SIG-M5 (cell line): Measurements from ENCODE around the gene GUCY1A1.
"Not testable (repeated sequence)": the region's sequence is repeated elsewhere in the genome, so short reads cannot be mapped to it uniquely, and the experiment has no call there.

Experiments used
- DNase-seq: peaks from one replicate; lab custom pipeline; 2025; lab: John Stamatoyannopoulos, UW

GUCY1A1 gene, protein sequence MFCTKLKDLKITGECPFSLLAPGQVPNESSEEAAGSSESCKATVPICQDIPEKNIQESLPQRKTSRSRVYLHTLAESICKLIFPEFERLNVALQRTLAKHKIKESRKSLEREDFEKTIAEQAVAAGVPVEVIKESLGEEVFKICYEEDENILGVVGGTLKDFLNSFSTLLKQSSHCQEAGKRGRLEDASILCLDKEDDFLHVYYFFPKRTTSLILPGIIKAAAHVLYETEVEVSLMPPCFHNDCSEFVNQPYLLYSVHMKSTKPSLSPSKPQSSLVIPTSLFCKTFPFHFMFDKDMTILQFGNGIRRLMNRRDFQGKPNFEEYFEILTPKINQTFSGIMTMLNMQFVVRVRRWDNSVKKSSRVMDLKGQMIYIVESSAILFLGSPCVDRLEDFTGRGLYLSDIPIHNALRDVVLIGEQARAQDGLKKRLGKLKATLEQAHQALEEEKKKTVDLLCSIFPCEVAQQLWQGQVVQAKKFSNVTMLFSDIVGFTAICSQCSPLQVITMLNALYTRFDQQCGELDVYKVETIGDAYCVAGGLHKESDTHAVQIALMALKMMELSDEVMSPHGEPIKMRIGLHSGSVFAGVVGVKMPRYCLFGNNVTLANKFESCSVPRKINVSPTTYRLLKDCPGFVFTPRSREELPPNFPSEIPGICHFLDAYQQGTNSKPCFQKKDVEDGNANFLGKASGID

GRCh38 chr4:155666344-155667221, at the start of gene GUCY1A1:
TSS of gene GUCY1A1 (plus strand) at chr4:155666848. CDS start at chr4:155696868, 30,020 bp downstream.
- DNase-seq, result no peak

GRCh38 chr4:155617296-155617695, 49.4 kb upstream of the GUCY1A1 start:
- no peak for DNase-seq

DNA sequence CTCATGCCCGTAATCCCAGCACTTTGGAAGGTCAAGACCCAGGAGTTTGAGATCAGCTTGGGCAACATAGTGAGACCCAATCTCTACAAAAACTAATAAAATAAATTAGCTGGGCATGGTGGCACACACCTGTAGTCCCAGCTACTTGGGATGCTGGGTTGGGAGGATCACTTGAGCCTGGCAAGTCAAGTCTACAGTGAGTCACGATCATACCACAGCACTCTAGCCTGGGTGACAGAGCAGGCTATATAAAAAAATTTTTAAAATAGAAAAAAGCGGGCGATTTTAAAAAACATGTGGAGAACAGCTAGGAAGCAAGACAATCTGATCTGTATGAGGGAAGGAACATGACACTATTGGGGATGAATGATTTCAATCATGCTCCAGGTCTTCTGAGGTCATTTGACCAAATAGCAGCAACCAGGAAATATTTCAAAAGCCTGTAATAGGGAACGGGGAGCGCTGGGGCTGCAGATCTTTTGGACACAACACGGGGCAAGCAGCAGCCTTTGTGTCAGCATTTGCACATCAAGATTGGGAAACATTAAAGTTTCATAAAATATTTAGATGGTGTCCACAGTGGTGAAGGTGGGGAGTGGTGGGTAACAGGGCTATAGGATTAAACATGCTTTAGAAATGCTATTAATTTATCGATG, 48.3 kb upstream of the GUCY1A1 start:
- DNase-seq, result no peak

GRCh38 chr4:155620637-155621036, 46.0 kb upstream of the GUCY1A1 start:
- no peak for DNase-seq

GRCh38 chr4:155624478-155624877, 42.2 kb upstream of the GUCY1A1 start:
- no peak for DNase-seq

DNA sequence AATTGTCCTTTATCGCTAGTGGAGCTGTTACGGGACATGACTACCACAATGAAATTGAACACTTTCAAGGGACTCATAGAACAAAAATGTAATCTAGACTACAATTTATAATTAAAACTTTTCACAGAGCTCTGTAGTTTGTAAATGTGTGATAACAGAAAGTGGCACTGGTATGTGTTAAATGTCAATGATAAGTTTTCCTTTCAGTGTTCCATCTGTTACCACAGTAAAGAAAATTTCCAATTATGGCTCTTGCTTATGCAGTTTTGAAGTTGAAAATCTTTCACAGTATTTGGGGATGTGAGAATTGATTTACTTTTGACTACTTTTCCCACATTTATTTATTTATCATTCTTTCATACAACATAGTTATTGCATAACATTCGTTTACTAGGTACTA, 40.1 kb upstream of the GUCY1A1 start:
- no peak for DNase-seq

- DNase-seq, result no peak
Observed at GRCh38 chr4:155629183-155629825, 37.3 kb upstream of the GUCY1A1 start.

- DNase-seq, result no peak
Observed at GRCh38 chr4:155629956-155630355, 36.7 kb upstream of the GUCY1A1 start.

DNA sequence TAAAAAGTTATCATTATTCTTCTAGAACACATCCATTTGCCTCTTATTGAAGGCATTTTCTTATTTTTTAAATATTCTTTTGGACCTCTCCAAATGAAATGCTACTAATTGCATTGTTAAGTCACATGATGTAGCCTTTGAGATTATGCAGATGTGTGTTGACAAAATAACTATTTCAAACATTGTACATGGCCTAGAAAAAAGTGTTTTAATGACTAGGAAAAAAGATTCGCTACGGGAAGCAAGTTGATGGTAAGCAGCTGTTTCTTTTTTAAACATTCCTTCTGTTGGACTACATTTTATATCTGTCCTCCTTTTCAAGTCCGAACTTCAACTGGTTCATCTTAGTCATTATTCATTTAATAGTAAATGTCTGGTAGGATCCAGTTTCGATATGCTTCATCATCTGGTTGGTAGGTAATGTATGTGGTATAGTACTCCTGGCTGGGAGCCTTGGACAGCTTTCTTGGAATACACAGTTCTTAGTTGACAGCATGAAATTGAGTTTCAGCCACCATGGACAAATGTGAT, 34.3 kb upstream of the GUCY1A1 start:
- no peak for DNase-seq

DNA sequence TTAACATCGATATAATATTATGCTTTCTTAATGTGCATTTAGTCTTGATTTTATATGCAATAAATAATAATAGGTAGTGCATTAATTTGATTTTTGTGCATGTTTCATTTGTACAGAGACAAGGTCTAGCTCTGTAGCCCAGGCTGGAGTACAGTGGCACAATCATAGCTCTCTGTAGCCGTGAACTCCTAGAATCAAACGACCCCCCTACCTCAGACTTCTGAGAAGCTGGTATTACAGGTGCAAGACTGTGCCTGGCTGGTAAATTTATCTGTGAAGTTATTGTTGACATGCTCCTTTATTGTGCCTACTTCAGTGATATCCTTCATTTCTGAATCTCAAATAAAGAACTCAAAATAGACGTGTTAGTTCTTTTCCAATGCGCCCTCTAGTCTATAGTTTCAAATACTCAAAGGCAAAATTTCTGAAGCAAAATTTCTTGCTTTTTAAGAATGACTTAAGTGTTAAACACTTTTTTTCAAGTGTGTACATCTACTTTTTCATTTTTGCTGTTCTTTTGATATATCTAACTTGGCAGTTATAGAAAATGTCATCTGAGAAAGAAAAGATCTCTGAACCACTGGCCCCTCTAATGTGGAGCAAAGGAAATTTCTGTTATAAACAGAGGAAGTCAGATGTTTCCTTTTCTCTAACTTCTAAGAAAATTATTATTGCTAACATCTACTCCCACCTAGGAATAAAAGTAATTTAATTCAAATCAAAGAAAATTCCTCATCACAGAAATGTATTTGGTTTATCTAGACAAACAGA, 28.3 kb upstream of the GUCY1A1 start:
- DNase-seq, result no peak

DNA sequence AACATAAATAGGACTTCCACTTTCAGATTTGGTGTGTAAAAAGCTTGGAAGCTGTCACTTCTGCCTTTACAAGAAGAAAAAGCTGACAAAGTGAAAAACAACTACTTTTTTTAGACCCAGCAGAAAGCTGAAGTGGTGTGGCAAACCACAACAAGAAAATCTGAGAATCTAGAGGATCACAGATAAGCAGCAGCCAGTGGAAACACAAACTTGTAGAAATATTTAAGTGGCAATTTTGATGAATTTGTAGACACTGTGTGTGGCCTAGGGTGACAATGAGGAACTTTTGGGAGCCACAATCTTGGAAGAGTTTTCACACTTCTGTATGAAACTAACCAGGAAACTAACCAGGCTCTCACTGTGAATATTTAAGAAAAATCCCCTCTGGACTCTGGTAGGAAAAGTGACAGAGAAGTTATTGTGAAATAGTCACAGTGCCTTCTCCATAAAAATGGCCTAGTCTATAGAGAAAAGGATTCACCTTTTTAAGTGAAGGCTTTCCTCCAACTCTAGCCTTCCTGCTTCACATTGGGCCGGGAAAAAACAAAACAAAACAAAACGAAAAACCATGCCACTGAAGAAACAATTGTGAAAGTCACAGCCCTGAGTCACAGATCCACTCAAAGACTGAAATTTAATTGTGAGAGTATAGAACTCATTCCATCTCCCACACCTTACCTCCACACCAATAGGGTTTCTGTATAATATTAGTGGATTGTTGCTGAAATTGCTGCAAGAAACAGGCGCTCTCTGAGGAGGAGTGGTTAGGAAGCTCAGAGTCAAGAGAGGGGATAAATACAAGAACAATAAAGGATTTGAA, 26.7 kb upstream of the GUCY1A1 start:
- DNase-seq, result no peak

DNA sequence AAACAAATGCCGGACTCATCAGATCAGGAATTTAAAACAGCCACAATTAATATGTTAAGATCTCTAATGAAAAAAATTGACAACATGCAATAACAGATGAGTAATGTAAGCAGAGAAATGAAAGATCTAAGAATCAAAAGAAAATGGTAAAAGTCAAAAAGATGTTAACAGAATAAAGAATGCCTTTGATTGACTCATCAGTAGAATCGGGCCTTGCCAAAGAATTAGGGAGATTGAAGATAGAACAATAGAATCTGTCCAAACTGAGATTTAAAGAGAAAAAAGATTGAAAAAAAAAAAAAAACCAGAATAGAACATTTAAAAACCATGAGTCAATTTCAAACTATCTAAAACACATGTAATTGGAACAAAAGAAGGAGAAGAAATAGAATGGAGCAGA, 25.9 kb upstream of the GUCY1A1 start:
- DNase-seq, result no peak

DNA sequence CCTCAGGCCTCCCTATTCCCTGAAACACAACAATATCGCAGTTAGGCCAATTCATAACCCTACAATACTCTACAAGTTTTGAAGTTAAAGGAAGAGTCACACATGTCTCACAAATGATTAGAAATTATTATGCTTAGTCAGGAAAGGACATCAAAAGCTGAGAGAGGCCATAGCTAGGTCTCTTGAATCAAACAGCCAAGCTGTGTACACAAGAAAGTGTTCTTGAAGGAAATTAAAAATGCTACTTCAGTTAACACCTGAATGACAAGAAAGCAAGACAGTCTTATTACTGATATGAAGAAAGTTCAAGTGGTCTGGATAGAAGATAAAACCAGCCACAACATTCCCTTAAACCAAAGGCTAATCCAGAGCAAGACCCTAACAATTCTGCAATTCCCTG, 23.6 kb upstream of the GUCY1A1 start:
- no peak for DNase-seq

- no peak for DNase-seq
Observed at GRCh38 chr4:155646001-155646400, 20.6 kb upstream of the GUCY1A1 start.

DNA sequence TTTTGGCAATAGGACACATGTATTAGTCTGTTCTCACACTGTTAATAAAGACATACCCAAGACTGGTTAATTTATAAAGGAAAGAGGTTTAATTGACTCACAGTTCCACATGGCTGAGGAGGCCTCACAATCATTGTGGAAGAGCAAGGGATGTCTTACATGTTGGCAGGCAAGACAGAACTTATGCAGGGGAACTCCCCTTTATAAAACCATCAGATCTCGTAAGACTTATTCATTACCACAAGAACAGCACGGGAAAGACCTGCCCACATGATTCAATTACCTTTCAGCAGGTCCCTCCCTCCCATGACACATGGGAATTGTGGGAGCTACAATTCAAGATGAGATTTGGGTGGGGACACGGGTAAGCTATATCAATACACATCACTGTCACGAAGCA, 15.9 kb upstream of the GUCY1A1 start:
- DNase-seq, result not testable (repeated sequence)

DNA sequence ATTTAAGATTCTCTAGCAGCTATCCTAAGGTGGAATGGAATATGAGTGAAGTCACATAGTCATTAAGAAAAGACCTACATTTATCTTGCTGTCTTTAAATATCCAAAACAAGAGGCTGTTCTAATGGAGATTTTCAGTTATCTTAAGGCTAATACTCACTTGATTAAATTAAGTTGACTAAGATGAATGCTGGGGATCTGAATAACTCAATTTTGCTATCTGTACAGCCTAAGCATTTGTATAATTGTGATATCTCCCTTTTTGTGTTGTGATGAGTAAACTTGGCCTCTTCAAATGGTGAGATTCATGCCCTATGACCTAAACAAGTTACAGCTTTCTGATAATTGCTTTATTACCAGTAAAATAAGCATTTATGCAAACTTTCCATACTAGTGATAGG, 13.6 kb upstream of the GUCY1A1 start:
- no peak for DNase-seq

DNA sequence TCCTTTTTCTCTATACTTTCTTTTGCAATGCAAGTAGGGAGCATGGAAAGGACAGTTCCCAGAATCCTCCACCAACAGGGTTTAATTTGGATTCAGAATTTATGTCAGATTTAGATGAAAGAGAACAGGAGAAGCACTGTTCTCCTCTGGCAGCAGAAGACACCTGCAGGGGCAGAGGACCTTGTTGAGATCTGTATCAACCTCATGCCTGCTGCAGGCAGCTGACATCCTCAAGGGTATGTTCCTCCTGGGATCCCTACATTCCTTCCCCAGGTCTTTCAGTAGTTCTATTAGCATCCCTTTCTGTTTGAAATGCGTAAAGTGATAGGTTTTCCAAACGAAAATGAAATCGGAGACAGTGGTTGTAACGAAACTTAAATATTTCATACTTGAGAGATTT, 10.6 kb upstream of the GUCY1A1 start:
- no peak for DNase-seq

GRCh38 chr4:155657169-155657568, 9.5 kb upstream of the GUCY1A1 start:
- no peak for DNase-seq

DNA sequence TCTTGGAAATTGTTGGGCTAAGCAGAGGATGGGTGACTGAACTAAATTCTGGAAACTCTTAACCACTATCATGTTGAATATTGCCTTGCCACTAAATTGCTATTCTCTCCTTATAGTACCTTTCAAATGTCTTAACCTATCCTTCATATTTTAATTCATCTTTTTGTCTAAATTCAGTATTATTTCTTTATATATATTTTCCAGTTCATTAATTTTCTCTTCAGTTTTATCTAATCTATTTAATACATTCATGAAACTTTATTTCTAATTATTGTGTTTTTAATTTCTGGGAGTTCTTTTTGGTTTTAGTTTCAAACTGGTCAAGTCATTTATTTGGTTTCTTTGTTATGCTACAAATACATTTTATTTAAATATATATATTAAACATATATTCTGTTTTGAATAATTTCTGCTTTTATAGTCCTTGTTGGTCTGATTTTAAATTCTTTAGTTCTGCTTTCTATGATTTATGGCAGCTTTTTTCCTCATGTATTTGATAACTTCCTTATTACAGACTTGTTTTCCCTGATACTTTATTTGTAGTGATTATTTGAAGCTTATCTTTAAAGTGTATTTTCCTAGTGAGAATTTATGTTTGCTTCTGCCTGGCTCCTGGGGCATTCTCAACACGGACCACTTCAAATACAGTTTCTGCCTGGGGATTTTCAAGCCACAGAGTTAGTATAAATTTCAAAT, 8.5 kb upstream of the GUCY1A1 start:
- DNase-seq, result no peak
